Measurements from ENCODE around the gene ZNF230.

ZNF230 gene

DNA sequence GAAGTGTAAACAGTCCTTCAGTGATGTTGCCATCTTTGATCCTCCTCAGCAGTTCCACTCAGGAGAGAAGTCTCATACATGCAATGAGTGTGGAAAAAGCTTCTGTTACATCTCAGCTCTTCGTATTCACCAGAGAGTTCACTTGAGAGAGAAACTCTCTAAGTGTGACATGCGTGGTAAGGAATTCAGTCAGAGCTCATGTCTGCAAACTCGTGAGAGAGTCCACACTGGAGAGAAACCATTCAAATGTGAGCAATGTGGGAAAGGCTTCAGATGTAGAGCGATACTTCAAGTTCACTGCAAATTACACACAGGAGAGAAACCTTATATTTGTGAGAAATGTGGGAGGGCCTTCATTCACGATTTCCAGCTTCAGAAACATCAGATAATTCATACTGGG lies 7.7 kb downstream of the ZNF230 start:
- Mint-ChIP-seq H3K27me3 (no peaks in the 10 kb centered on the region), H3K27ac (no peak overlapping the region), H3K9me3 (peaks cover 84% of the 10 kb centered on the region), H3K36me3 (ENCODE audit: low read depth) (peaks cover 81% of the 10 kb centered on the region), H3K4me1 (ENCODE audit: low read depth) (no peaks in the 10 kb centered on the region), H3K4me3 (no peak overlapping the region)
- no peak for DNase-seq

DNA sequence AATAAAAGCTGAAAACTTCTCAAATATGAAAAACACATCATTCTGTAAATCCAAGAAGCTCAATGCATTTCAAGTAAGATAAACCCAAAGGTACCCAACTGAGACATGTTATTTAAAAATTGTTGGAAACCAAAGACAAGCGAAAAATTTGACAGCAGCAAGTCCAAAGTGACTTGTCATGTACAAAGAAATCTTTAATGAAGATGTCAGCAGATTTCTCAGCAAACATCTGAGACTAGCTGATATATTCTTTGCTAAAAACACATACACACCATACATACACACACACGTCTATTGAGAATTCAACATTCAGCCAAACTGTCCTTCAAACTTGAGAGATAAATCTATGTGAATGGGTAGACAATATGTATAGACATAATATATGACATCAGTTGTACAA lies 16.7 kb downstream of the ZNF230 start:
- Mint-ChIP-seq H3K9me3 (peaks cover 64% of the 10 kb centered on the region), H3K27ac (no peak overlapping the region), H3K4me1 (ENCODE audit: low read depth) (no peaks in the 10 kb centered on the region), H3K27me3 (peaks cover 15% of the 10 kb centered on the region), H3K4me3 (no peak overlapping the region), H3K36me3 (ENCODE audit: low read depth) (peaks cover 8% of the 10 kb centered on the region)
- DNase-seq, result no peak

DNA sequence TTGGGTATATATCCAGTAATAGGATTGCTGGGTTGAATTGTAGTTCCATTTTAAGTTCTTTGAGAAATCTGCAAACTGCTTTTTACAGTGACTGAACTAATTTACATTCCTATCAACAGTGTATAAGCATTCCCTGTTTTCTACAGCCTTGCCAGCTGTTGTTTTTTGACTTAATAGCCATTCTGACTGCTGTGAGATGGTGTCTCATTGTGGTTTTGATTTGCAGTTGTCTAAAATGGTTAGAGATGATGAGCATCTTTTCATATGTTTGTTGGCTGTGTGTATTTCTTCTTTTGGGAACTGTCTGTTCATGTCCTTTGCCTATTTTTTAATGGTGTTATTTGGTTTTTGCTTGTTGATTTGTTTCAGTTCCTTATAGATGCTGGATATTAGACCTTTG lies 18.5 kb downstream of the ZNF230 start:
- no peak for DNase-seq
- H3K4me3 Mint-ChIP-seq, result no peak overlapping the region
- H3K36me3 Mint-ChIP-seq (ENCODE audit: low read depth), result peaks cover 21% of the 10 kb centered on the region
- H3K4me1 Mint-ChIP-seq (ENCODE audit: low read depth), result peaks cover 17% of the 10 kb centered on the region
- H3K27ac Mint-ChIP-seq, result no peak overlapping the region
- H3K9me3 Mint-ChIP-seq, result peaks cover 61% of the 10 kb centered on the region
- H3K27me3 Mint-ChIP-seq, result peaks cover 15% of the 10 kb centered on the region

DNA sequence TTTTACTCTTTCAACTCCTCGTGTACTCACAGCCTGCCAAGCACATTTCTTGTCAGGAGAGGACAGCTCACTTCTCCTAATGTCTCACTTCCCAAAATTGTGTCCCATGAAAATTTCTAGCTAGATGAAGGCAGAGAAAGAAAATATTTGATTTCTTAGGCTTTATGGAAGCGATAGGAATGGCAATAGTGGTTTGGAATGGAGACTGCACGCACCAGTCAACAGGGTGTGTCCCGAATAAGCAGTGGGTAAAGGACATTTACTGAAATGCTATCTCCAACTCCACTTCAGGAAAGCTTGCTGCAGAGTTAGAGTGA lies 22.1 kb downstream of the ZNF230 start:
- no peak for DNase-seq
- Mint-ChIP-seq H3K36me3 (ENCODE audit: low read depth) (peaks cover 52% of the 10 kb centered on the region), H3K27me3 (peaks cover 3% of the 10 kb centered on the region), H3K4me1 (ENCODE audit: low read depth) (peaks cover 23% of the 10 kb centered on the region), H3K9me3 (peaks cover 57% of the 10 kb centered on the region), H3K27ac (peak overlapping the region; percentile 90), H3K4me3 (peak overlapping the region; percentile 85)

DNA sequence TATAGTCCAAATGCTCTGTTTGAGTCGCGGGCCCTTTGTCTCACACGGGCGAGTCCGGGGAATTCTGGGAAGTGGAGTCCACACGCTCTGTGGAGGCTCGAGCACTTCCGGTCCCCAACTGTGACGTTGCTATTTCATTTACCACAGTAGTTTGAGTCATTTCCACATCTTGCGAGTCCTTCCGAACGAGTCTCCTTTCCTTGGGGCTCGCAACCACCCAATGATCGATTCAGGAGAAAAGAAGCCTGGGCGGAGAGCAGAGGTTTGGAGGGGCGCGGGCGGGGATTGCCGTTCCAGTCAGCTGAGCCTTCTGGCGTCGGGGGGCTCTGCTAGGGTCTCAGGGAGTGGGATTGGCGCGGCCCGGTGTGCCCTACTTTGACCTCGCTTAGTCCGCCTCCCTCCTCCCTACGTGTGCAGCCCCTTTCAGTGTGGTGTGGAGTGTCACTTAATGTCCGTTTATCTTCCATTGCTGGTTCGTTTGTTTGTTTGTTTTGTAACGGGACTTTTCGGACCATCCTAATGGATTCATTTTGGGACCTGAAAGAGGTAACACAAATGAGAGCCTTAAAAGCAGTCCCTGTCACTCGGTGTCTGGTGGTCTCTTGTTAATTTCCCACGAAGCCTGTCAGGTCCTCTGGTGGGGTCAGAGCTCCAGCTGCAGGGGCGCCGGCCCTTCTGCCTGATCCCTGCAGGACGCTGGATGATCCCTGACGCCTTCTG lies 22.6 kb downstream of the ZNF230 start, which contains the start of gene ZNF222:
Gene ZNF222, plus strand, starts transcription at position 163 of the 720 bp plus-strand sequence. Its CDS starts 58 bp downstream, at position 221.
- Mint-ChIP-seq H3K27me3 (no peaks in the 10 kb centered on the region), H3K9me3 (peaks cover 57% of the 10 kb centered on the region), H3K4me1 (ENCODE audit: low read depth) (peaks cover 23% of the 10 kb centered on the region), H3K4me3 (peak within 1 kb of the TSS; percentile 85), H3K36me3 (ENCODE audit: low read depth) (peaks cover 57% of the 10 kb centered on the region), H3K27ac (peak within 1 kb of the TSS; percentile 90)
- DNase-seq, result peak; percentile 81

DNA sequence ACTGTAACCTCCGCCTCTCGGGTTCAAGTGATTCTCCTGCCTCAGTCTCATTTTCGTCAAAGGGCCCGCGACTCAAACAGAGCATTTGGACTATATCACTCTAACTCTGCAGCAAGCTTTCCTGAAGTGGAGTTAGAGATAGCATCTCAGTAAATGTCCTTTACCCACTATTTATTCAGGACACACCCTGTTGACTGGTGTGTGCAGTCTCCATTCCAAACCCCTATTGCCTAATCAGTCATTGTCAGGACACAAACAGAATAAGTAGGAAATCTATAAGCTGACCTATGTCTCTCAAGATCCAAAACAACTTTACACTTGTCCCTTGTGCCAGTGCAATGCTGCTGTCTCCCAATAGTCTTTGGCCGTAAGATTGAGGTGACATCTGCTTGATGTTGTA lies 23.9 kb downstream of the ZNF230 start:
- H3K36me3 Mint-ChIP-seq (ENCODE audit: low read depth), result peaks cover 69% of the 10 kb centered on the region
- peak overlapping the region; percentile 13 for H3K4me3 Mint-ChIP-seq
- no peak for DNase-seq
- no peak overlapping the region for H3K27ac Mint-ChIP-seq
- peaks cover 55% of the 10 kb centered on the region for H3K9me3 Mint-ChIP-seq
- H3K27me3 Mint-ChIP-seq, result no peaks in the 10 kb centered on the region
- H3K4me1 Mint-ChIP-seq (ENCODE audit: low read depth), result peaks cover 23% of the 10 kb centered on the region

DNA sequence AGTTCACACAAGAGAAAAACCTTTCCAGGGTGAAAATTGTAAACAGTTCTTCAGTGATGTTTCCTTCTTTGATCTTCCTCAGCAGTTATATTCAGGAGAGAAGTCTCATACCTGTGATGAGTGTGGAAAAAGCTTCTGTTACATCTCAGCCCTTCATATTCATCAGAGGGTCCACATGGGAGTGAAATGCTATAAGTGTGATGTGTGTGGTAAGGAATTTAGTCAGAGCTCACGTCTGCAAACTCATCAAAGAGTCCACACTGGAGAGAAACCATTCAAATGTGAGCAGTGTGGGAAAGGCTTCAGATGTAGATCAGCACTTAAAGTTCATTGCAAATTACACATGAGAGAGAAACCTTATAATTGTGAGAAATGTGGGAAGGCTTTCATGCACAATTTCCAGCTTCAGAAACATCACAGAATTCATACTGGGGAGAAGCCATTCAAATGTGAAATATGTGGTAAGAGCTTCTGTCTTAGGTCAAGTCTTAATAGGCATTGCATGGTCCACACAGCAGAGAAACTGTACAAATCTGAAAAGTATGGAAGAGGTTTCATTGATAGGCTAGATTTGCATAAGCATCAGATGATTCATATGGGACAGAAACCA lies 29.3 kb downstream of the ZNF230 start:
- no peak for DNase-seq
- Mint-ChIP-seq H3K4me1 (ENCODE audit: low read depth) (no peaks in the 10 kb centered on the region), H3K4me3 (no peak overlapping the region), H3K9me3 (peaks cover 71% of the 10 kb centered on the region), H3K27me3 (no peaks in the 10 kb centered on the region), H3K27ac (no peak overlapping the region), H3K36me3 (ENCODE audit: low read depth) (peaks cover 69% of the 10 kb centered on the region)

DNA sequence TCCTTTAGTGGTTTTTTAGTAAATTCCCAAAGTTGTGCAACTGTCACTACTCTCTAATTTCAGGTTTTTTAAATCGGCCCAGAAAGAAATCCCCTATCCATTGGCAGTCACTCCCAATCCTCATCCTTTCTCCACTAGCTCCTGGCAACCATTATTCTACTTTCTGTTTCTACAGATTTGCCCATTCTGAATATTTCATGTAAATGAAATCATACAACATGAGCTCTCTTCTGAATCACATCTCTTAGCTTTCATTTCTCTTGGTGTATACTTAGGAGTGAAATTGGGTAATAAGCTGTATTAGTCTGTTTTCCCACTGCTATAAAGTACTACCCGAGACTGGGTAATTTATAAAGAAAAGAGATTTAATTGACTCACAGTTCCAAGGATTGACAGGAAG lies 39.4 kb downstream of the ZNF230 start:
- DNase-seq, result no peak
- H3K27ac Mint-ChIP-seq, result no peak overlapping the region
- peaks cover 32% of the 10 kb centered on the region for H3K27me3 Mint-ChIP-seq
- H3K36me3 Mint-ChIP-seq (ENCODE audit: low read depth), result peaks cover 8% of the 10 kb centered on the region
- H3K4me1 Mint-ChIP-seq (ENCODE audit: low read depth), result no peaks in the 10 kb centered on the region
- H3K4me3 Mint-ChIP-seq, result no peak overlapping the region
- peaks cover 45% of the 10 kb centered on the region for H3K9me3 Mint-ChIP-seq

DNA sequence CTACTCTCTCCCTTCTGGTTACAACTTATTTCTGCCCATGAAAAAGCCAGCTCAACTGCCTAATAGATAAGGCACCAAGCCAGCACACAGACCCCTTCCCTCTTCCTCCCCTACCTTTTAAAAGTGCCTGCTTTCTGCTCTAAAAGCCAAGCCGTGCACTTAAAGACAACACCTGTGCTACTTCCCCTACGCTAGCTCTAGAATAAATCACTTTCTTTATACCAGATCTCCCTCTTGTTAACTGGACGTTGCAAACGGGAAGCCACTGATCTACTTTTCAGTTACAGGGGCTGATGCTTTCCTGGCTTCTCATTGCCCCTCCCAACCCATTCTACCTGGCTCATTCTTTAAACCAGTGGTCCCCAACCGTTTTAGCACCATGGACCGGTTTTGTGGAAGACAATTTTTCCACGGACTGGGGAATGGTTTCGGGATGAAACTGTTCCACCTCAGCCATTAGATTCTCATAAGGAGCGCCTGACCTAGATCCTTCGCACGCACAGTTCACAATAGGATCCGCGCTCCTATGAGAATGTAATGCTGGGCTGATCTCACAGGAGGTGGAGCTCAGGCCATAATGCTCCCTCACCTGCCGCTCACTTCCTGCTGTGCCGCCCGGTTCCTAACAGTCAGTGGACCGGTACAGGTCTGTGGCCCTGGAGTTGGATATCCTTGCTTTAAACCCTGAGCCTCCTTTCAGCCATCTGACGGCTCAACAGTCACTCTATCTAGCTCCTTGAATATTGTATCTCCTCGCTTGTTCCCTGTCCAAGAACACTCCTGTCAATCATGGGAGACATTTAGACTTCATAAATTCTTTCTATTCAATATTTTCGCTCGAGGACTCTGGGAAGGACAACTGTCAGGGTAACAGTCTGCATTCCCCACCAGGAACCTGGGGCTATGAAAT lies 48.2 kb downstream of the ZNF230 start:
- H3K27me3 Mint-ChIP-seq, result peaks cover 12% of the 10 kb centered on the region
- peaks cover 49% of the 10 kb centered on the region for H3K36me3 Mint-ChIP-seq (ENCODE audit: low read depth)
- DNase-seq, result peak; percentile 47
- H3K4me3 Mint-ChIP-seq, result peak overlapping the region; percentile 84
- H3K9me3 Mint-ChIP-seq, result peaks cover 66% of the 10 kb centered on the region
- peaks cover 25% of the 10 kb centered on the region for H3K4me1 Mint-ChIP-seq (ENCODE audit: low read depth)
- peak overlapping the region; percentile 71 for H3K27ac Mint-ChIP-seq

DNA sequence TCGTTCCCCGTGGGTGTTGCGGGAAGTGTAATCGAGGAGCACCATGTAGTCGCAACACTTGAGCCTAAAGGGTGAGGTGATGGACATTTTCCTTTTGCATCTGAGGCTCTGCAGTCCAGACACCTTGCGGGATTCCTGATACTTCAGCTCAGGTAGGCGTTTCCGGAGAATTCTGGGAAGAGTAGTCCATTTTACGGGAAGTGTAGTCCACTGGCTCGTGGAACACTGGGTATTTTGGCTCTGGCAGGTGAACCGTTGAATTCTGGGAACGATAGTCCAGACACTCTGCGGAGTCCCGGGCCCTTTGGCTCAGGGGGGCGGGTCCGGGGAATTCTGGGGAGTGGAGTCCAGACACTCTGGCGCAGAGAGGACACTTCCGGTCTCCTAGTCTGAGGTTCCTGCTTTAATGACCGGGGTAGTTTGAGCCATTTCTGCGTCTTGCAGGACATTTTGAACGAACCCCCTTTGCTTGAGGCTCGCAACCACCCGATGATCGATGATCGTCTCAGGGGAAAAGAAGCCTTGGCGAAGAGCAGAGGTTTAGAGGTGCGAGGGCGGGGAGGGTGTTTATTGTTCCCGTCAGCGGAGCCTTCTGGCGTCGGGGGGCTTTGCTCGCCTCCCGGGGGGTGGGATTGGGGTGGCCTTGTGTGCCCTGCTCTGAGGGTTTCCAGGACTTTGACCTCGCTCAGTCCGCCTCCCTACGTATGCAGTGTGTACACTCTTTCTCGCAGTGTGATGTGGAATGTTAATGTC lies 49.1 kb downstream of the ZNF230 start, which contains the start of gene ZNF223:
Gene ZNF223, plus strand, starts transcription at position 387 of the 753 bp plus-strand sequence. CDS start 3,141 bp downstream, outside the sequence.
- Mint-ChIP-seq H3K36me3 (ENCODE audit: low read depth) (peaks cover 54% of the 10 kb centered on the region), H3K4me3 (peak within 1 kb of the TSS; percentile 84), H3K9me3 (peaks cover 65% of the 10 kb centered on the region), H3K4me1 (ENCODE audit: low read depth) (peaks cover 25% of the 10 kb centered on the region), H3K27ac (peak within 1 kb of the TSS; percentile 71), H3K27me3 (peaks cover 9% of the 10 kb centered on the region)
- DNase-seq, result peak; percentile 83

DNA sequence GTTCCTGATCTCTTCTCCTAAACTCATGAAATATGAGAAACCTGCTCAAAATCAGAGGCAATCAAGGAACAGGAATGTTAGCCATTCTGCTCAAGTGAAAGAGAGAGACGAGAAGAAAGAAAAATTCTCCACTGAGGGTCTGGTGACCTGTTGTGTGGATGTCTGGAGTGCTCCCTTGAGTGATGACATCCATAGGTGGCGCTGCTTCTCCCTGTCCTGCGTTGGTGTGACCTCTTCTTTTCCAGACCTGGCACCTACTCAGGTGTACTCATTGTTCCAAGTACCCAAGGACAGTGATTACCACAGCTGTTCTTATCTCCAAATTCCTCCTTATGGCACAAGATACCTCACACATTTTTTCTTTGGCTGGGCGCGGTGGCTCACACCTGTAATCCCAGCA lies 53.1 kb downstream of the ZNF230 start:
- Mint-ChIP-seq H3K4me3 (no peak overlapping the region), H3K9me3 (peaks cover 66% of the 10 kb centered on the region), H3K4me1 (ENCODE audit: low read depth) (peaks cover 19% of the 10 kb centered on the region), H3K27me3 (no peaks in the 10 kb centered on the region), H3K36me3 (ENCODE audit: low read depth) (peaks cover 91% of the 10 kb centered on the region), H3K27ac (no peak overlapping the region)
- no peak for DNase-seq

DNA sequence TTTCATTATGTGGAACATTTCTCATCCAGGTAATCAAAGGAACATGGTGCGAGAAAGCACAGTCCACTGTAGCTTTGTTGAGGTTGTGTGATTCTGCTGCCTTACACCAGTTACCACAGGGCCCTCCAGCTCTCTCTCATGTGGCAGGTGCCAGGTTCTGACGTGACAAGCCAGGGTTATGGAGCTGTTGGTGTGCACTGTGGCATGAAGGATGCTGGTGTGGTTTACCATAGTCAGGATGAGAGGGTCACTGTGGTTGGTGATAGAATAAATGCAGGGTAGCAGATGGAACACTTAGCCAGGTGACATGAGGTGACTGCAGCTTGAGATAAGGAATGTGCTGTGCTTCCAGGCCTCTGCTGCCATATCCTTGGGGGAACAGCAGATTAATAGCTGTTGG lies 56.5 kb downstream of the ZNF230 start:
- H3K27ac Mint-ChIP-seq, result no peak overlapping the region
- H3K4me3 Mint-ChIP-seq, result no peak overlapping the region
- peaks cover 69% of the 10 kb centered on the region for H3K9me3 Mint-ChIP-seq
- no peak for DNase-seq
- no peaks in the 10 kb centered on the region for H3K27me3 Mint-ChIP-seq
- peaks cover 93% of the 10 kb centered on the region for H3K36me3 Mint-ChIP-seq (ENCODE audit: low read depth)
- no peaks in the 10 kb centered on the region for H3K4me1 Mint-ChIP-seq (ENCODE audit: low read depth)

DNA sequence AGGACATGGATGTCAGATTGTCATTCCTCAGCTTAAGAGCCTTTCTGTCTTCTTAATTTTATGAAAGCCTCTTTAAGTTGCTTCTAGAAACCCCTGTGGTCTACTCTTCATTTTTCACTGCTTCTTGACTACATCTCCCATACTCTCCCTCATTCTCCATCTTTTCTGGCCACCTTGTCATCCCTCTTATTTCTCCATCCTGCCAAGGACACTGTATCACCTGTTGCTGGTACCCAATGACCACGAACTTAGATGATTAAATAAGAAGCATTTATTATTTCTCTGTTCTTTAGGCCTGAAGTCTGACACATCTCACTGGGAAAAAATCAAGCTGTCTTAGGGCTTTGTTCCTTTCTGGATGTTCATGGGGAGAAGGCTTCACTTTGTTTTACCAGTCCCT lies 58.3 kb downstream of the ZNF230 start:
- H3K4me3 Mint-ChIP-seq, result no peak overlapping the region
- H3K27ac Mint-ChIP-seq, result no peak overlapping the region
- peaks cover 93% of the 10 kb centered on the region for H3K36me3 Mint-ChIP-seq (ENCODE audit: low read depth)
- H3K27me3 Mint-ChIP-seq, result no peaks in the 10 kb centered on the region
- no peak for DNase-seq
- H3K4me1 Mint-ChIP-seq (ENCODE audit: low read depth), result no peaks in the 10 kb centered on the region
- H3K9me3 Mint-ChIP-seq, result peaks cover 67% of the 10 kb centered on the region
